NCI-H1092 (cell line): Measurements from ENCODE around the gene ERICH6B.
"Not testable (repeated sequence)": the region's sequence is repeated elsewhere in the genome, so short reads cannot be mapped to it uniquely, and the experiment has no call there.

Experiments used
- DNase-seq: peaks from one replicate; lab custom pipeline; 2025; lab: John Stamatoyannopoulos, UW

Gene ERICH6B

GRCh38 chr13:45615501-45616101 is at the start of gene ERICH6B:
Gene ERICH6B (minus strand): TSS chr13:45615739. CDS start chr13:45597005, 18,734 bp downstream.
- peak; percentile 54 for DNase-seq

GRCh38 chr13:45662903-45663302 is 47.4 kb upstream of the ERICH6B start:
- DNase-seq, result not testable (repeated sequence)

GRCh38 chr13:45662162-45662561 is 46.6 kb upstream of the ERICH6B start:
- no peak for DNase-seq

GRCh38 chr13:45660458-45660857 is 44.9 kb upstream of the ERICH6B start:
- not testable (repeated sequence) for DNase-seq

- no peak for DNase-seq
Measured at GRCh38 chr13:45659536-45659935, 44.0 kb upstream of the ERICH6B start.

- no peak for DNase-seq
Measured at GRCh38 chr13:45658586-45659235, 43.2 kb upstream of the ERICH6B start.

- no peak for DNase-seq
Measured at GRCh38 chr13:45654633-45655349, 39.3 kb upstream of the ERICH6B start.

- DNase-seq, result not testable (repeated sequence)
Measured at GRCh38 chr13:45645263-45645662, 29.7 kb upstream of the ERICH6B start.

- DNase-seq, result not testable (repeated sequence)
Measured at GRCh38 chr13:45642159-45642558, 26.6 kb upstream of the ERICH6B start.

GRCh38 chr13:45635291-45635690 is 19.8 kb upstream of the ERICH6B start:
- DNase-seq, result not testable (repeated sequence)

GRCh38 chr13:45630791-45631190 is 15.3 kb upstream of the ERICH6B start:
- no peak for DNase-seq

GRCh38 chr13:45629940-45630339 is 14.4 kb upstream of the ERICH6B start:
- no peak for DNase-seq

GRCh38 chr13:45628094-45628493 is 12.6 kb upstream of the ERICH6B start:
- DNase-seq, result no peak

- DNase-seq, result no peak
Measured at GRCh38 chr13:45627656-45628055, 12.1 kb upstream of the ERICH6B start.

GRCh38 chr13:45626731-45627374 is 11.3 kb upstream of the ERICH6B start:
- no peak for DNase-seq

GRCh38 chr13:45623516-45624090 is 8.1 kb upstream of the ERICH6B start:
- DNase-seq, result peak; percentile 9

- DNase-seq, result no peak
Measured at GRCh38 chr13:45621950-45622349, 6.4 kb upstream of the ERICH6B start.

- no peak for DNase-seq
Measured at GRCh38 chr13:45607931-45608330, 7.6 kb downstream of the ERICH6B start.

GRCh38 chr13:45604892-45605291 is 10.6 kb downstream of the ERICH6B start:
- DNase-seq, result no peak

- no peak for DNase-seq
Measured at GRCh38 chr13:45603338-45603737, 12.2 kb downstream of the ERICH6B start.

GRCh38 chr13:45602183-45603170 is 13.1 kb downstream of the ERICH6B start:
- DNase-seq, result no peak
